Nephron progenitor cell (in vitro differentiated cells): ENCODE measurements around the gene DUSP6.

Source experiments
- DNase-seq: peaks from one replicate; pipeline ENCODE4 v3.0.0; 2021
- H3K27ac Mint-ChIP-seq: 2 replicates; pipeline ENCODE4 v1.8.0; 2021; ENCODE audit warnings: mild to moderate bottlenecking, moderate library complexity, mixed read lengths
- H3K27me3 Mint-ChIP-seq: 2 replicates; pipeline ENCODE4 v1.8.0; 2021; ENCODE audit warnings: mild to moderate bottlenecking, low read depth, mixed read lengths; ENCODE audit not compliant: poor library complexity
- H3K36me3 Mint-ChIP-seq: 2 replicates; pipeline ENCODE4 v1.8.0; 2021; ENCODE audit warnings: low read depth, mixed read lengths
- H3K4me1 Mint-ChIP-seq: 2 replicates; pipeline ENCODE4 v1.8.0; 2021; ENCODE audit warnings: mixed read lengths
- H3K4me3 Mint-ChIP-seq: 2 replicates; pipeline ENCODE4 v1.8.0; 2021; ENCODE audit warnings: mild to moderate bottlenecking, moderate library complexity, mixed read lengths
- H3K9me3 Mint-ChIP-seq: 2 replicates; pipeline ENCODE4 v1.8.0; 2021; ENCODE audit warnings: mild to moderate bottlenecking, moderate library complexity, mixed read lengths
- TF ChIP-seq, protein P1 (sequence below): fragments of 200-600 bp; sonication (generic); IDR thresholded peaks from 2 replicates; pipeline ENCODE4 v1.5.0; 2021; ENCODE audit warnings: antibody characterized with exemption

DUSP6 gene

DNA sequence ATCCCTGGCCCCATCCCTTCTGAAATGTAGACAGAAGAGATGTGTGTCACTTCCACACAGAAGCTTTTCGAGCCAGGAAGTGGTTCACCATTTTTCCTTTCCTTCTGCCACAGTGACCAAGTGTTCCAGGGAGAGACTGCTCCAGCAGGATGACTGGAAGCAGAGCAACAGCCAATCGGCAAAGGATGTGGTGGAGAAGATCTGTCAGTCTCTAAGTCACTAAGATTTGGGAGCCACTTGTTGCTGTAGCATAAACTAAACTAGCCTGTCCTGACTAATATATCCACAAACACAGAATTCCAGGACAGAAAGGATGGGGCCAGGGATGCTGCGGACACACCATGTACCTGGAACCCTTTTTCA, 42.9 kb downstream of the DUSP6 start:
- TF ChIP-seq, protein P1, sequence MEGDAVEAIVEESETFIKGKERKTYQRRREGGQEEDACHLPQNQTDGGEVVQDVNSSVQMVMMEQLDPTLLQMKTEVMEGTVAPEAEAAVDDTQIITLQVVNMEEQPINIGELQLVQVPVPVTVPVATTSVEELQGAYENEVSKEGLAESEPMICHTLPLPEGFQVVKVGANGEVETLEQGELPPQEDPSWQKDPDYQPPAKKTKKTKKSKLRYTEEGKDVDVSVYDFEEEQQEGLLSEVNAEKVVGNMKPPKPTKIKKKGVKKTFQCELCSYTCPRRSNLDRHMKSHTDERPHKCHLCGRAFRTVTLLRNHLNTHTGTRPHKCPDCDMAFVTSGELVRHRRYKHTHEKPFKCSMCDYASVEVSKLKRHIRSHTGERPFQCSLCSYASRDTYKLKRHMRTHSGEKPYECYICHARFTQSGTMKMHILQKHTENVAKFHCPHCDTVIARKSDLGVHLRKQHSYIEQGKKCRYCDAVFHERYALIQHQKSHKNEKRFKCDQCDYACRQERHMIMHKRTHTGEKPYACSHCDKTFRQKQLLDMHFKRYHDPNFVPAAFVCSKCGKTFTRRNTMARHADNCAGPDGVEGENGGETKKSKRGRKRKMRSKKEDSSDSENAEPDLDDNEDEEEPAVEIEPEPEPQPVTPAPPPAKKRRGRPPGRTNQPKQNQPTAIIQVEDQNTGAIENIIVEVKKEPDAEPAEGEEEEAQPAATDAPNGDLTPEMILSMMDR = no peak
- Mint-ChIP-seq H3K4me3 (no peak overlapping the region), H3K4me1 (peaks cover 68% of the 10 kb centered on the region), H3K9me3 (no peaks in the 10 kb centered on the region), H3K27ac (peak overlapping the region; percentile 89), H3K27me3 (no peaks in the 10 kb centered on the region), H3K36me3 (peaks cover 11% of the 10 kb centered on the region)
- no peak for DNase-seq

DNA sequence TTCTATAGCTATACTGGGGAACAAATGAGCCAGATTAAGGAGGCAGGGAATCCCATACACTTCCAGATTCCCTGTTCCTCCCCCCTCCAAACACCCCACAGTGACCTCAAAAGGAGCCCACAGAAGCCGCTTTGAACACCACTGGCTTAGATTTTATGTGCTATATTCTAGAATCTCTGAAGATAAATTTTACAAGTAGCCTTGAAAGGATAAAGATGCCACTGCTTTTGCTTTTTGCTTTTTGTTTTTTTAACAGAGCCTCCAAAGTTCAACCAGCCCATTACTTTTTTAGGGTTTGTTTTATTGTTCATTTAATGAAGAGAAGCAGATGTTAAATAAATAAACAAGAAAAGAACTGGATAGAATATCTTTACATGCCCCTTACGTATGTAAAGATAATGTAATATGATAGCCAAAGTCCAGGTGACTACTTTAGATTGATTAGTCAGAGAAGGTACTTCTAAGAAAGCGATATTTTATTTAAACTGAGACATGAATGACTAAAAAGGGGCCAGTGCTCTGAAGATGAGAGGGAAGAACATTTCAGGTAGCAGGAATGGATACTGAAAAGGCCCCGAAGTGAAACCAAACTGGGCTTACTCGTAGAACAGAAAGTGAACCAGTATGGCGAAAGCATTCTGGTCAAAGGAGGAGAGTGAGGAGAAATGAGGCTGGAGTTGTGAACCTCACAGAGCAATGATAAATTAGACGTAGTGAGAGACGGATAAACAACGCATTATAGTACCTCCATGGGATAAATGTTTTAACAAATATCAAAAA, 44.6 kb downstream of the DUSP6 start:
- peak overlapping the region; percentile 73 for H3K27ac Mint-ChIP-seq
- H3K27me3 Mint-ChIP-seq = no peaks in the 10 kb centered on the region
- peaks cover 58% of the 10 kb centered on the region for H3K4me1 Mint-ChIP-seq
- H3K4me3 Mint-ChIP-seq = no peak overlapping the region
- H3K9me3 Mint-ChIP-seq = no peaks in the 10 kb centered on the region
- TF ChIP-seq, protein P1 = no peak
- no peak for DNase-seq
- H3K36me3 Mint-ChIP-seq = no peaks in the 10 kb centered on the region

GRCh38 chr12:89306827-89307473, 45.4 kb downstream of the DUSP6 start:
- Mint-ChIP-seq H3K36me3 (no peaks in the 10 kb centered on the region), H3K27me3 (no peaks in the 10 kb centered on the region), H3K4me1 (peaks cover 58% of the 10 kb centered on the region), H3K27ac (peak overlapping the region; percentile 73), H3K4me3 (no peak overlapping the region), H3K9me3 (no peaks in the 10 kb centered on the region)
- no peak for DNase-seq
- TF ChIP-seq, protein P1 = no peak

DNA sequence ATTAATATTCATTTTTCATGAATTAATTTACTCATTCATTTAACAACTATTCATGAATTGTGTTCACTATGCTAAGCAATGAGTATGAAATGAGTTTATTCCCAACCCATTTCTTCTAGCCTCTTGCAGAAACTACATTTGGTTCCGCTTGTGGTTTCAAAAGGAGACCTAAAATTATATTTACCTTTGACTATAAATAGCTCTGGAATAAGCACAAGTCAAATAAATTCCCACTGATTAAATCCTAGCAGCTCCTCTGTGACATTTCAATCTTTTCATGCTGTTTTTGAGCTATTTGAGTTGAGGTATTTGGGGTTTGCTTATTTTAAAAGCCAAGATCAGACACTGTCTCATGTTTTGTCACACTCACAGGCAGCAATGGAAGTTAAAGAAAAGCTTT, 46.9 kb downstream of the DUSP6 start:
- no peaks in the 10 kb centered on the region for H3K9me3 Mint-ChIP-seq
- DNase-seq = no peak
- peaks cover 52% of the 10 kb centered on the region for H3K4me1 Mint-ChIP-seq
- H3K4me3 Mint-ChIP-seq = no peak overlapping the region
- no peak overlapping the region for H3K27ac Mint-ChIP-seq
- TF ChIP-seq, protein P1 = no peak
- H3K36me3 Mint-ChIP-seq = no peaks in the 10 kb centered on the region
- H3K27me3 Mint-ChIP-seq = no peaks in the 10 kb centered on the region

DNA sequence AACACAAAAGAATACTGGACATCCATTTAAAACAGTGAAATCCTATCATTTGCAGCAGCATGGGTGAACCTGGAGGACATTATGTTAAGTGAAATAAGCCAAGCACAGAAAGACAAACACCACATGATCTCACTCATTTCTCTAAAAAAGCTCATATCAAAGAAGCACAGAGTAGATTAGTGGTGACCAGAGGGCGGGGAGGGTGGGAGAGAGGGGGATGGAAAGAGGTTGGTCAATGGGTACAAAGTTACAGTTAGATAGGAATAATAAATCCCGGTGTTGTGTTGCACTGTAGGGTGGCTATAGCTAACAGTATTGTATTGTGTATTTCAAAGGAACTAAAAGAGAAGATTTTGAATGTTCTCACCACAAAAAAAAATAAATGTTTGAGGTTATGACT, 52.4 kb downstream of the DUSP6 start:
- peaks cover 16% of the 10 kb centered on the region for H3K36me3 Mint-ChIP-seq
- no peak overlapping the region for H3K4me3 Mint-ChIP-seq
- peaks cover 20% of the 10 kb centered on the region for H3K9me3 Mint-ChIP-seq
- H3K4me1 Mint-ChIP-seq = peaks cover 2% of the 10 kb centered on the region
- DNase-seq = no peak
- no peak overlapping the region for H3K27ac Mint-ChIP-seq
- no peaks in the 10 kb centered on the region for H3K27me3 Mint-ChIP-seq
- TF ChIP-seq, protein P1 = no peak

GRCh38 chr12:89299417-89299816, 52.9 kb downstream of the DUSP6 start:
- Mint-ChIP-seq H3K4me1 (no peaks in the 10 kb centered on the region), H3K27ac (no peak overlapping the region), H3K36me3 (peaks cover 17% of the 10 kb centered on the region), H3K9me3 (peaks cover 22% of the 10 kb centered on the region), H3K4me3 (no peak overlapping the region), H3K27me3 (no peaks in the 10 kb centered on the region)
- DNase-seq = no peak
- TF ChIP-seq, protein P1 = no peak
